Measurements from ENCODE around the gene ZMYND8.

DNA sequence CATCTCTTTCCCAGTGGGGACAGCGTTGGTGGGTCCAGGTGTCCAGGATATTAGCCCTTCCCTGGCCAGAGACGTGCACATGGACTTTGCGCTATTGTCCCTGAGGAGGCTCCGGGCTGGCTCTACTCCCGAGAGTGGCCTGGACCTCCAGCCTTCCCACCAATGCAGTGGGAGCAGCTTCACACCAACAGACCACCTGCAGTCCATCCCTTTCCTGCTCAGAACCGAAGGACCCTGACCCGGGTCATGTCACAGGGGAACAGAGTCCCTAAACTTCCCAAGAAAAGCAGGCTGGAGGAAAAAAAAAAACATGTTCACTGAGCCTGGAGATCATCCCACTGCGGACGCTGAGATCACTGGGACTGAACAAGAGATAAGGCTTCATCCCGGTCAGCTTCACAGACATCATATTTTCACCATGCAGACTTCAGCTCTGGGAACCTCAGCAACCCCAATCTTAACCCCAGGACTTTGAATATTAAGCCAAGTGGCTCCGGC, 18.3 kb downstream of the ZMYND8 start:
- no peak for TF ChIP-seq POLR2A (IDR thresholded peaks at IDR 0.05; ENCODE audit: low read depth, low read length)
- TF ChIP-seq, protein P1, sequence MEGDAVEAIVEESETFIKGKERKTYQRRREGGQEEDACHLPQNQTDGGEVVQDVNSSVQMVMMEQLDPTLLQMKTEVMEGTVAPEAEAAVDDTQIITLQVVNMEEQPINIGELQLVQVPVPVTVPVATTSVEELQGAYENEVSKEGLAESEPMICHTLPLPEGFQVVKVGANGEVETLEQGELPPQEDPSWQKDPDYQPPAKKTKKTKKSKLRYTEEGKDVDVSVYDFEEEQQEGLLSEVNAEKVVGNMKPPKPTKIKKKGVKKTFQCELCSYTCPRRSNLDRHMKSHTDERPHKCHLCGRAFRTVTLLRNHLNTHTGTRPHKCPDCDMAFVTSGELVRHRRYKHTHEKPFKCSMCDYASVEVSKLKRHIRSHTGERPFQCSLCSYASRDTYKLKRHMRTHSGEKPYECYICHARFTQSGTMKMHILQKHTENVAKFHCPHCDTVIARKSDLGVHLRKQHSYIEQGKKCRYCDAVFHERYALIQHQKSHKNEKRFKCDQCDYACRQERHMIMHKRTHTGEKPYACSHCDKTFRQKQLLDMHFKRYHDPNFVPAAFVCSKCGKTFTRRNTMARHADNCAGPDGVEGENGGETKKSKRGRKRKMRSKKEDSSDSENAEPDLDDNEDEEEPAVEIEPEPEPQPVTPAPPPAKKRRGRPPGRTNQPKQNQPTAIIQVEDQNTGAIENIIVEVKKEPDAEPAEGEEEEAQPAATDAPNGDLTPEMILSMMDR (conservative IDR thresholded peaks at IDR 0.05; ENCODE audit: low read depth, low read length): no peak
- no peak for TF ChIP-seq BHLHE40 (IDR thresholded peaks at IDR 0.05; ENCODE audit: low read depth, low read length)
- TF ChIP-seq, protein P2, sequence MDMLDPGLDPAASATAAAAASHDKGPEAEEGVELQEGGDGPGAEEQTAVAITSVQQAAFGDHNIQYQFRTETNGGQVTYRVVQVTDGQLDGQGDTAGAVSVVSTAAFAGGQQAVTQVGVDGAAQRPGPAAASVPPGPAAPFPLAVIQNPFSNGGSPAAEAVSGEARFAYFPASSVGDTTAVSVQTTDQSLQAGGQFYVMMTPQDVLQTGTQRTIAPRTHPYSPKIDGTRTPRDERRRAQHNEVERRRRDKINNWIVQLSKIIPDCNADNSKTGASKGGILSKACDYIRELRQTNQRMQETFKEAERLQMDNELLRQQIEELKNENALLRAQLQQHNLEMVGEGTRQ (IDR thresholded peaks at IDR 0.05; ENCODE audit: low read depth, low read length): no peak
- no peak for TF ChIP-seq MXI1 (IDR thresholded peaks at IDR 0.05; ENCODE audit: borderline replicate concordance, low read depth, low read length)
- no peak for TF ChIP-seq FOS (IDR thresholded peaks at IDR 0.05; ENCODE audit: low read depth, low read length)
- TF ChIP-seq SMC3 (IDR thresholded peaks at IDR 0.05; ENCODE audit: low read depth, low read length): no peak
- no peak for TF ChIP-seq MAZ (IDR thresholded peaks at IDR 0.05; ENCODE audit: borderline replicate concordance, low read depth, low read length)
- TF ChIP-seq NFE2L2 (IDR thresholded peaks at IDR 0.05; ENCODE audit: low read depth, low read length): no peak
- TF ChIP-seq CEBPB (IDR thresholded peaks at IDR 0.05; ENCODE audit: low read depth, low read length): no peak
- TF ChIP-seq RCOR1 (IDR thresholded peaks at IDR 0.05; ENCODE audit: insufficient replicate concordance, low read length): no peak

All from IMR-90 (cell line).